H1 (cell line): ENCODE data around the gene DIAPH2. TPM values are rescaled to one million over a fixed set of nuclear protein-coding genes. Genes with fewer than 3 reads are reported as not detected.

ENCODE experiments used
- CTCF ChIA-PET: fragments of 300-600 bp; sonication (Branson Sonifier 250); formaldehyde crosslinking; loops from one replicate; lab custom pipeline; 2021; ENCODE audit not compliant: partially characterized antibody; lab: Charles Lee
- POLR2A ChIA-PET: fragments of 300-600 bp; sonication (Branson Sonifier 250); formaldehyde crosslinking; loops from one replicate; lab custom pipeline; 2021; ENCODE audit warnings: inconsistent platforms; ENCODE audit not compliant: partially characterized antibody; lab: Charles Lee
- DNase-seq, 2 experiments: peaks; one replicate each; pipeline versions ENCODE4 v3.0.0 to v3.0.0-alpha.2; 2010 to 2022; ENCODE audit warnings: low spot score in 2 of 2, low read depth in 1 of 2, mixed read lengths in 1 of 2
- FAIRE-seq: peaks from 2 replicates; lab custom pipeline; 2011; peaks lifted over from hg19 to GRCh38; lab: Jason Lieb, UNC
- H2AFZ ChIP-seq: 2 replicates; pipeline ENCODE4 v1.8.1; 2012; ENCODE audit warnings: low read length, inconsistent platforms
- H2AK5ac ChIP-seq: 2 replicates; pipeline ENCODE4 v1.6.1; 2013; ENCODE audit warnings: low read depth, low read length
- H2BK120ac ChIP-seq: replicated peaks from 2 replicates; pipeline ENCODE3; 2013; ENCODE audit warnings: low read depth, low read length, inconsistent platforms
- H2BK12ac ChIP-seq: 2 replicates; pipeline ENCODE4 v1.6.1; 2013; ENCODE audit warnings: low read depth, low read length
- H2BK15ac ChIP-seq: 2 replicates; pipeline ENCODE4 v1.6.1; 2013; ENCODE audit warnings: low read length
- H2BK20ac ChIP-seq: 2 replicates; pipeline ENCODE4 v1.6.1; 2013; ENCODE audit warnings: low read length
- H2BK5ac ChIP-seq: 2 replicates; pipeline ENCODE4 v1.6.1; 2013; ENCODE audit warnings: low read depth, low read length
- H3K14ac ChIP-seq: 2 replicates; pipeline ENCODE4 v1.6.1; 2013; ENCODE audit warnings: inconsistent platforms; ENCODE audit not compliant: insufficient read length
- H3K18ac ChIP-seq: 2 replicates; pipeline ENCODE4 v1.6.1; 2013; ENCODE audit warnings: low read length; ENCODE audit errors: extremely low read depth
- H3K23ac ChIP-seq: 2 replicates; pipeline ENCODE4 v1.6.1; 2013; ENCODE audit warnings: inconsistent platforms; ENCODE audit not compliant: insufficient read length
- H3K23me2 ChIP-seq: 2 replicates; pipeline ENCODE4 v1.6.1; 2013; ENCODE audit warnings: low read depth, low read length
- H3K27ac ChIP-seq: 2 replicates; pipeline ENCODE4 v1.6.1; 2011; ENCODE audit warnings: low read depth, low read length, inconsistent platforms
- H3K27me3 ChIP-seq, 4 experiments: replicated peaks in 1 of 4; 1 replicate in 1 of 4; 2 replicates in 3 of 4; pipeline versions ENCODE4 v1.6.1 to v1.8.1; 2011 to 2013; ENCODE audit warnings: low read length in 3 of 4, mild to moderate bottlenecking in 3 of 4, inconsistent platforms in 2 of 4, mixed read lengths in 2 of 4, moderate library complexity in 1 of 4; ENCODE audit not compliant: control insufficient read depth in 3 of 4, insufficient read depth in 3 of 4; ENCODE audit errors: extremely low read depth in 1 of 4
- H3K36me3 ChIP-seq, 4 experiments: 2 replicates each; pipeline versions ENCODE4 v1.6.1 to v1.8.1; 2011 to 2013; ENCODE audit warnings: mild to moderate bottlenecking in 4 of 4, low read length in 3 of 4, moderate library complexity in 2 of 4, control low read depth in 1 of 4, inconsistent platforms in 1 of 4; ENCODE audit not compliant: insufficient read depth in 4 of 4, control insufficient read depth in 2 of 4
- H3K4ac ChIP-seq: replicated peaks from 2 replicates; pipeline ENCODE3; 2013; ENCODE audit warnings: low read length, low read depth, mixed read lengths, inconsistent platforms; ENCODE audit not compliant: insufficient read length
- H3K4me1 ChIP-seq, 4 experiments: replicated peaks in 1 of 4; 1 replicate in 1 of 4; 2 replicates in 3 of 4; pipeline versions ENCODE4 v1.6.1 to v1.8.1; 2011 to 2013; ENCODE audit warnings: low read length in 3 of 4, inconsistent platforms in 2 of 4, mixed read lengths in 1 of 4; ENCODE audit not compliant: insufficient read depth in 4 of 4, control insufficient read depth in 3 of 4
- H3K4me2 ChIP-seq, 2 experiments: 2 replicates each; pipeline versions ENCODE4 v1.6.1 to v1.8.1; 2011 to 2013; ENCODE audit warnings: low read depth in 2 of 2, low read length in 2 of 2, control low read depth in 1 of 2, inconsistent platforms in 1 of 2, mild to moderate bottlenecking in 1 of 2; ENCODE audit not compliant: insufficient read depth in 1 of 2
- H3K4me3 ChIP-seq, 4 experiments: fragments of 200-600, 300-600 bp in 1 of 4; sonication (generic), shearing (Covaris generic), sonication (Bioruptor Twin) in 1 of 4; 2 replicates each; pipeline versions ENCODE4 v1.5.1 to v1.8.1; 2011 to 2016; ENCODE audit warnings: low read length in 4 of 4, low read depth in 3 of 4, control low read depth in 2 of 4, inconsistent platforms in 2 of 4, mild to moderate bottlenecking in 2 of 4, mixed read lengths in 1 of 4, moderate library complexity in 1 of 4; ENCODE audit not compliant: insufficient read depth in 2 of 4; ENCODE audit errors: extremely low read depth in 1 of 4
- H3K56ac ChIP-seq: replicated peaks from 2 replicates; pipeline ENCODE3; 2013; ENCODE audit warnings: low read depth, mild to moderate bottlenecking, mixed read lengths, low read length, inconsistent platforms; ENCODE audit not compliant: insufficient read length
- H3K79me1 ChIP-seq: 2 replicates; pipeline ENCODE4 v1.6.1; 2013; ENCODE audit warnings: low read depth, low read length, control low read depth
- H3K79me2 ChIP-seq, 2 experiments: 2 replicates each; pipeline versions ENCODE4 v1.6.1 to v1.8.1; 2012 to 2013; ENCODE audit warnings: low read length in 2 of 2, mild to moderate bottlenecking in 2 of 2, inconsistent platforms in 1 of 2; ENCODE audit not compliant: insufficient read depth in 2 of 2, control insufficient read depth in 1 of 2
- H3K9ac ChIP-seq, 4 experiments: replicated peaks in 1 of 4; 1 replicate in 1 of 4; 2 replicates in 3 of 4; pipeline versions ENCODE4 v1.6.1 to v1.8.1; 2011 to 2013; ENCODE audit warnings: low read depth in 3 of 4, low read length in 3 of 4, control low read depth in 2 of 4, mild to moderate bottlenecking in 2 of 4, moderate library complexity in 2 of 4, inconsistent platforms in 1 of 4; ENCODE audit errors: extremely low read depth in 1 of 4
- H3K9me3 ChIP-seq, 2 experiments: 2 replicates each; pipeline versions ENCODE4 v1.6.1 to v1.8.1; 2012 to 2013; ENCODE audit warnings: mild to moderate bottlenecking in 2 of 2, moderate library complexity in 2 of 2, control low read depth in 1 of 2, inconsistent platforms in 1 of 2, low read depth in 1 of 2, low read length in 1 of 2, mixed read lengths in 1 of 2; ENCODE audit not compliant: insufficient read depth in 2 of 2
- H4K20me1 ChIP-seq, 2 experiments: replicated peaks in 1 of 2; 2 replicates each; pipeline versions ENCODE3 to v1.8.1; 2011 to 2013; ENCODE audit warnings: inconsistent platforms in 2 of 2, low read length in 2 of 2, mild to moderate bottlenecking in 1 of 2; ENCODE audit not compliant: insufficient read depth in 2 of 2, control insufficient read depth in 1 of 2
- H4K5ac ChIP-seq: 2 replicates; pipeline ENCODE4 v1.6.1; 2013; ENCODE audit warnings: low read length, low read depth, mixed read lengths, inconsistent platforms; ENCODE audit not compliant: insufficient read length
- H4K8ac ChIP-seq: 2 replicates; pipeline ENCODE4 v1.8.0; 2013; ENCODE audit warnings: mild to moderate bottlenecking, moderate library complexity, low read length, inconsistent platforms; ENCODE audit not compliant: insufficient read depth; ENCODE audit errors: extremely low read depth
- H4K91ac ChIP-seq: replicated peaks from 2 replicates; pipeline ENCODE3; 2013; ENCODE audit warnings: low read length, mixed read lengths, inconsistent platforms; ENCODE audit not compliant: insufficient read length
- BACH1 ChIP-seq: IDR thresholded peaks from 2 replicates; pipeline ENCODE4 v1.6.1; 2012; ENCODE audit warnings: low read length, improper control_type of control experiment
- CBX8 ChIP-seq: fragments of 300-800, 300-1000 bp; sonication (generic); IDR thresholded peaks from 2 replicates; pipeline ENCODE4 v1.7.1; 2016; ENCODE audit warnings: low read depth, low read length, borderline replicate concordance
- EZH2 ChIP-seq: fragments of 200-600 bp; sonication (generic); IDR thresholded peaks from 2 replicates; pipeline ENCODE4 v1.7.1; 2012; ENCODE audit warnings: low read depth, mild to moderate bottlenecking, moderate library complexity, low read length, inconsistent platforms; ENCODE audit not compliant: severe bottlenecking
- TAF1 ChIP-seq: IDR thresholded peaks from 2 replicates; pipeline ENCODE4 v1.6.1; 2011; ENCODE audit warnings: mild to moderate bottlenecking, low read depth, low read length
- WGBS, 2 experiments: shearing (Covaris generic) in 1 of 2; methylation state at CpG; one replicate each; pipeline versions ENCODE4 v1.1.6 to v1.1.7; 2013 to 2015; ENCODE audit warnings: low lambda C conversion rate in 2 of 2, mixed read lengths in 2 of 2, inconsistent platforms in 1 of 2, low coverage in 1 of 2, missing lambda C conversion rate in 1 of 2; ENCODE audit not compliant: insufficient replicate concordance in 2 of 2, insufficient coverage in 1 of 2, insufficient read length in 1 of 2; ENCODE audit errors: extremely low coverage in 1 of 2, missing lambda C conversion rate in 1 of 2; 5-methylcytosine and 5-hydroxymethylcytosine counted together
- polyA plus RNA-seq, 7 experiments: library from polyadenylated mRNA; depleted of rRNA in 3 of 7; stranded (reverse) in 5 of 7; unstranded in 2 of 7; fragments of >200 nt in 5 of 7; fragments of 200-250 nt in 2 of 7; gene quantifications; 1 replicate in 5 of 7; 2 replicates in 1 of 7; 4 replicates in 1 of 7; pipeline versions ENCODE4 v1.2.1 to v1.2.3, GENCODE V29; 2011 to 2013; ENCODE audit warnings: missing spikeins in 2 of 7, mixed read lengths in 2 of 7
- total RNA-seq: library from RNA; stranded (reverse); fragmentation: NEBNext Ultra II Directional; extraction: Animal tissue kit (Norgen Biotek cat#: 25700); gene quantifications from 2 replicates; pipeline ENCODE4 v1.2.1, GENCODE V29; 2021

DIAPH2 gene
- total and polyA plus RNA-seq, 2 of the 8 experiments (the other 6 are each of a cell fraction or from before 2014, with no cell fraction given): 4.4 to 24.3 TPM

DNA sequence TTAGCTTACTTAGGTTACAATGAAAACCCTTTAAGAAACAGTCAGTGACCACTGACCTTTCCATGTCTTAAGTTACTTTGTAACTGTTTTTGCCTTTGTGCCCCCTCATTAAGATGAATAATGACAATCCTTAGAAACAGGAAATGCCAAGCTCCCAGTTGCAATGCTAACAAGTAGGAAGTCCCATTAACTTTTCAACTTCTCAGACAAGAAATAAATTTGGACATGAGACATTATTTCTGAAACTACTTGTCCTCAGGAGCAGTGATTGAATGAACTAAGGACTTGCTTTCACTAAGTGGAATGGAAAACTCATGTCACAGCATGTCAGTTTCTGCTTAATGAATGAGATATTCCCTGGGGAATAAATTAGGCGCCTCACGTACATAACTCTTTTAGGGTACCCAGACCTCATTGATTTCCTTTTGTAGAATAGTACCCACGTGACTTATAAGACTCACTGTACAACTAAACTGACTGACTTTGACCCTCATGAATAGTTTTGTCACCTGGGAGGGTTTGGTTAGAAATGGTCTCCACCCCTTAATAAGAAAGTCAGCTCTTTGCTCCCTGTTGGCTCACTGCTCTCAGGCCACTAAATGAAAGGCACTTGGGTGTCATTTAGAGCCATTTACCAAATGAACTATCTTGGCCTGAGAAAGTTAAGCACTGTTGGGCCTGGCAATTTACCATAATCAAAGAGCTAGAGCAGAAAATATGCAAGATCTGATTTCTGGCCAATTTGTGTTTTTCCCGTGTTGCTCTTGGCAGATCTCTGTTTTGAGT lies 582.9 kb downstream of the DIAPH2 start:
- H2BK5ac ChIP-seq: no peak overlapping the region
- no peak overlapping the region for H3K4ac ChIP-seq
- no peak overlapping the region for H4K8ac ChIP-seq
- no peak for FAIRE-seq
- DNase-seq: no peak
- H2AFZ ChIP-seq: no peak overlapping the region
- H3K9ac ChIP-seq: no peak overlapping the region
- H3K4me1 ChIP-seq: no peaks in the 10 kb centered on the region
- H3K27ac ChIP-seq: no peak overlapping the region
- H2BK120ac ChIP-seq: no peak overlapping the region
- no peak overlapping the region for H2BK15ac ChIP-seq
- no peak overlapping the region for H2BK12ac ChIP-seq
- no peaks in the 10 kb centered on the region for H3K9me3 ChIP-seq
- 80% methylated on average over 4 of the region's 4 CpGs; no CpG with 5 or more reads in 1 of the 2 experiments for WGBS, 2 experiments
- no peak overlapping the region for H4K91ac ChIP-seq
- TF ChIP-seq CBX8: no peak
- no peak for TF ChIP-seq TAF1
- TF ChIP-seq BACH1: no peak
- no peak for TF ChIP-seq EZH2
- H3K14ac ChIP-seq: no peak overlapping the region
- no peak overlapping the region for H2BK20ac ChIP-seq
- no peaks in the 10 kb centered on the region for H3K27me3 ChIP-seq
- no peaks in the 10 kb centered on the region for H3K23me2 ChIP-seq
- no peak overlapping the region for H3K18ac ChIP-seq
- no peak overlapping the region for H2AK5ac ChIP-seq
- CTCF ChIA-PET: no interaction called here
- POLR2A ChIA-PET: no interaction called here
- H3K36me3 ChIP-seq: no peaks in the 10 kb centered on the region
- H4K20me1 ChIP-seq: no peaks in the 10 kb centered on the region
- no peak overlapping the region for H3K23ac ChIP-seq
- H4K5ac ChIP-seq: no peak overlapping the region
- no peaks in the 10 kb centered on the region for H3K79me2 ChIP-seq
- no peak overlapping the region for H3K4me3 ChIP-seq
- no peak overlapping the region for H3K4me2 ChIP-seq
- no peaks in the 10 kb centered on the region for H3K79me1 ChIP-seq
- no peak overlapping the region for H3K56ac ChIP-seq
